Measurements from ENCODE around the gene JAZF1.

- TF ChIP-seq, protein P1, sequence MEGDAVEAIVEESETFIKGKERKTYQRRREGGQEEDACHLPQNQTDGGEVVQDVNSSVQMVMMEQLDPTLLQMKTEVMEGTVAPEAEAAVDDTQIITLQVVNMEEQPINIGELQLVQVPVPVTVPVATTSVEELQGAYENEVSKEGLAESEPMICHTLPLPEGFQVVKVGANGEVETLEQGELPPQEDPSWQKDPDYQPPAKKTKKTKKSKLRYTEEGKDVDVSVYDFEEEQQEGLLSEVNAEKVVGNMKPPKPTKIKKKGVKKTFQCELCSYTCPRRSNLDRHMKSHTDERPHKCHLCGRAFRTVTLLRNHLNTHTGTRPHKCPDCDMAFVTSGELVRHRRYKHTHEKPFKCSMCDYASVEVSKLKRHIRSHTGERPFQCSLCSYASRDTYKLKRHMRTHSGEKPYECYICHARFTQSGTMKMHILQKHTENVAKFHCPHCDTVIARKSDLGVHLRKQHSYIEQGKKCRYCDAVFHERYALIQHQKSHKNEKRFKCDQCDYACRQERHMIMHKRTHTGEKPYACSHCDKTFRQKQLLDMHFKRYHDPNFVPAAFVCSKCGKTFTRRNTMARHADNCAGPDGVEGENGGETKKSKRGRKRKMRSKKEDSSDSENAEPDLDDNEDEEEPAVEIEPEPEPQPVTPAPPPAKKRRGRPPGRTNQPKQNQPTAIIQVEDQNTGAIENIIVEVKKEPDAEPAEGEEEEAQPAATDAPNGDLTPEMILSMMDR (conservative IDR thresholded peaks at IDR 0.05; ENCODE audit: low read depth, low read length) = no peak
- no peak for TF ChIP-seq POLR2A (IDR thresholded peaks at IDR 0.05; ENCODE audit: low read depth, low read length)
Measured at GRCh38 chr7:28071570-28071969, 109.0 kb downstream of the JAZF1 start.

All from IMR-90 (cell line).